M059J (cell line): ENCODE measurements around the gene IL17A. TPM values are rescaled to one million over a fixed set of nuclear protein-coding genes. Genes with fewer than 3 reads are reported as not detected.
"Not testable (repeated sequence)": the region's sequence is repeated elsewhere in the genome, so short reads cannot be mapped to it uniquely, and the experiment has no call there.

Source experiments
- DNase-seq: peaks from one replicate; pipeline ENCODE4 v3.0.0-alpha.2; 2012; ENCODE audit warnings: low read depth
- total RNA-seq: library from RNA; depleted of rRNA; stranded (reverse); fragments of >200 nt; shearing (Covaris generic); gene quantifications from 2 replicates; pipeline ENCODE4 v1.2.3, GENCODE V29; 2014

The IL17A gene
- total RNA-seq, 1 experiment from 2014 or later, result not detected

DNA sequence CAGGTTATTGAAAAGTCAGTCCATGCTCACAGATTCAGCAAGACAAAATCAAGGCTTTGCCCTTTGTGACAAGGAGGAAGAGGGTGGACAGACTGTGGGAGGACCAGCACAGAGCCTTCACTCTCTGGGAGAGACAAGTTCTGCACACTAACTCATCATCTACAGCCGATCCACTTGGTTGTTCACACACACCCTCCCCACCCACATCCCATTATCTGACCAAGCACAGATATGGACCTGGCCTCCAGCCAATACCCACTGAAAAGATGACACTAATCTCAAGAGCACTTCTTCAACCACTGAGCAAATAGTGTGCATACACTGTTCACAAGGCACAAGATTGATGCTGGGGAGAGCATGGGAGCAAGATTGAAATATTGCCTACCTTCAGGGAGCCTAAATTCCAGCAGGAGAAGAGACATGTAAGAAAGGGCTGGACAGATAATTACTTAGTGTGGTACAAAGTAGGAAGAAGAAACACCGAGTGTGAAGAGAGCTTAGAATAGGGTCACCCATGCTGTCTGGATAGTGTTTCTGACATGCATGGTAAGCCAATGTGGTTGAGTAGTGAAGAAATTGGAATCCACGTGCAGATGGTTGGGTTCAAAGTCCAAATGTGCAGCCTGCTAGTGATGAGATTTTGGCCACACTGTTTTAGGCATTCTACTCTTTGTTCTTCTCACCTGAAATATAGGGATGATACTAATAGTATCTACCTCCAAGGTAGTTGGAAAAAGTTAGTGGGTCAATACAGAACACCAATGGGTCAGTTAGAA is 21.7 kb upstream of the IL17A start:
- no peak for DNase-seq

DNA sequence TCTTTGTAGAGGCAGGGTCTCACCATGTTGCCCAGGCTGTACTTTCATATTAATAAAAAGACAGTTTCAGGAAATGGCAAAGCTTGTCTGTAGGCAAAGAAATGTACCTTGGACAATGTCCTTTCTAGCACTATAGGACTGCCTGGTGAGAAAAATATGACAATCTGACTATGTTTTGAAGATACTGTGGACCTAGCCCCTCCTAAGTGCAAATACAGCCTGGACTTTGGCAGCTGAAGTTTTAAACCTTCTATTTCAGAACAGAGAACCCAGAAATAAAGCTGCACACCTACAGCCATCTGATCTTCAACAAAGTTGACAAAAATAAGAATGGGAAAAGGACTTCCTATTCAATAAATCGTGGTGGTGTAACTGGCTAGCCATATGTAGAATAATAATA is 18.9 kb upstream of the IL17A start:
- no peak for DNase-seq

DNA sequence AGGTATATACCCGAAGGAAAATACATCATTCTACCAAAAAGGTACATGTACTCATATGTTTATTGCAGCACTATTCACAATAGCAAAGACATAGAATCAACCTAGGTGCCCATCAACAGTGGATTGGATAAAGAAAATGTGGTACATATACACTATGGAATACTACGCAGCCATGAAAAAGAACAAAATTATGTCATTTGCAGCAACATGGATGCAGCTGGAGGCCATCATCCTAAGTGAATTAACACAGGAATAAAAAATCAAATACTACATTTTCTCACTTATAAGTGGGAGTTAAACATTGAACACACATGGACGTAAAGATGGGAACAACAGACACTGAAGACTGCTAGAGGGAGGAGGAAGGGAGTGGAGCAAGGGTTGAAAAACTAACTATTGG is 17.8 kb upstream of the IL17A start:
- DNase-seq, result not testable (repeated sequence)

DNA sequence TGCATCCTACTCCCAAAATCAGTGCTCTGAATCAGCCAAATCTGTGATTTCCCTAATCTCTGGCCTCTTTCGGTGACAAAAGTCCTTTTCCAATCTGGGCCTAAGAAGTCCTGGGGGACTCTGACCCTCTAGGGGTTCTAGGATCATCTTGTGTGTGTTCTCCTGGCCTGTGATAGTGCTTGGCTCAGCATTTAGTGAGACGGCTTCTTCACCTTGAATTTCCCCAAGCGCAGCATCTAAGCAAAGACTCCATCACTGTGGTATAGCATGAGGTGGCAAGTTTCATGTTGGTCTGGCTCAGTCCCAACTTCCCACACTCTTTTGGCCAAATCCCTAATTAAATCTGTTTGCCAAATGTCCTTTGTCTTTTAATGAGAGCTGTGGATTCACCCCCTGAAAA is 12.1 kb upstream of the IL17A start:
- no peak for DNase-seq

DNA sequence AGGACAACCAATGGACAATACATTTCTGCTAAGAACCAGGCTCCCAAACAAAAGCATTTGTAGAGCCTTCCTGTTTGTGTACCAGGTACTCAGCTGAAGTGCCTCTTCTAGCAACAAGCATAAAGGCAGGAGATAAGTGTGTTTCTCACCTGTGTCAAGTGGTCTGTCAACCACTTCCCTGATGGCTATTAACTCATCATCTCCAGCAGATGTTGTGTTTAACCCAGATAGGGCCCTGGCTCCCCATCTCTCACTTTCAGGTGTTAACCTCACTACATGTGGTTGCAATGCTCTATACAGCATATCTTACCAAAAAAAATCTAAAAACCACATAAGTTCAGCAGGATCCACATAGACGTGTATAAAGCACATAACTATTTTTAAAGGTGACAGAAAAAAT is 9.6 kb upstream of the IL17A start:
- no peak for DNase-seq

DNA sequence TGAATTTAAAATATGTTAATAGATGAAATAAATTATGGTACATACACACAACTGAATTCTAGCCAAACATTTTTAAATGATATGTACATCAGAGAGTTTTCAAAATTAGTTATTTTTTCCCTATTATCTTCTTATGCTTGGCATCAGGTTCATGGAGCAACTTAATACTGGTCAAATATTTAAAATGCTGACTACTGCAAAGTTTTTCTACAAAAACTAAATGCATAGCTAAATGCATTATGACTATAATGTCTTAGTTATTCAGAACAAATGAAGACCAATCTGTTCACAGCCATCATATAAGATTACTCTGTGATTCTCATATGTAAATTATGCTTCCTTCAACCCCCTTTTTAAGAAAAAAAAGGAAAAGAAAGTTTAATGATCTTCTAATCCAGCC is 8.2 kb upstream of the IL17A start:
- no peak for DNase-seq

DNA sequence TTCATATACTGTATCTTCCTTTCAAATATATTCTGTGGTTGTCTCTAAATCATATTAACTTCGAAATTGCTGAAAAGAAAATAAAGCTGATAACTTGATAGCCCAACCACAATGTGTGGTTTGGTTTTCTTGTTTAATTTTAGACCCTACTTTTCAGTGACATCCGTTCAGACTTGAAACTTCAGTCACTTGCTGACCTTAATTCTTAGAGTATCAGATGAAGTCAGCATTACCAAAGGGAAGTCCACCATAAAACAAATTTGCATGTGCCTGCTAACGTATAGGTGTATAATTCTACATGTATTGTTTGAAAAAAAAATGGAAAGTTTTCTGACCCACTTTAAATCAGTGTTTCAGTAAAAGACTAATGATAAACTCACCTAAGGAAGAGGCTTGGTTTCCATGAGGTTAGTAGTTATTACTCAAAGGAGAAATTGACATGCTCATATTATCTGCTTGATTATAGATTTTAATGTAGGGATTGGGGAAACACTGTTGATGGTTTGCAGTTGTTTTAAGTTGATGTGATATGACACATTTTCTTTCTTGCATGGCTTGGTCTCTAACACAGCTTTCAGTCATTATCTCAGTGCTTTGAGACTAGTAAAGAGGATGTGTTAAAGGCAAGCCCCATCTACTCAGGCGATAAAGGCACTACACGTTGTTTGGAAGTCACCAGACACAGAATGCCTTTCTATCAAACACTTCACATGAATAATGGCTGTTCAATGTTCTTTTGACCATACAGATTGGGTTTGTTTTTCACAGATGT is 5.2 kb upstream of the IL17A start:
- DNase-seq, result no peak

DNA sequence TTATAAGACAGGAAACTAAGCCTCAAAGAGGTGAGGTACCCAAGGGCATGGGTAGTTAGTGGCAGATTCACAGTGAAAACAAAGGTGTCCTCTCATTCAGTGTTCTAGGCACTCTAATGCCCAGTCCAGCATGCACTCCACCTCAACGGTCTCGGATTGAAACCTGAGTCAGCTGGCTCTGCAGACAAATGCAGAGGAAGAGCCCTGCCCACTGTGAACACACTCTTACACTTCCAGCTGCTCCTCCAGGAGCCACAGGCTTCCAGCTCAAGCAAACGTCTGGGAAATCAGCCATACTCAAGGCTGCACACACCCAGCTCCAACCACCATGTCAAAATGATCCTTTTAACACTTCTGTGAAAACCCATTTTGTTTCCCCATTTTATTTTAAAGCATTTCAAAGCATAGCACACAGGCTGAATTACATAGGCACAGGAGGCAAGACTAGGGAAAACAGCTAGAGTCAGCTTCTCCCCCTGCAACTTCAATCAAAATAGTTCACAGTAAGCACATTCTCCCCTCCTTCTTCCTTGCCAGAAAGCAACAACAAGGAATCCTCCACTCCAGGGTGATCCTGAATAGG is 3.0 kb upstream of the IL17A start:
- no peak for DNase-seq

DNA sequence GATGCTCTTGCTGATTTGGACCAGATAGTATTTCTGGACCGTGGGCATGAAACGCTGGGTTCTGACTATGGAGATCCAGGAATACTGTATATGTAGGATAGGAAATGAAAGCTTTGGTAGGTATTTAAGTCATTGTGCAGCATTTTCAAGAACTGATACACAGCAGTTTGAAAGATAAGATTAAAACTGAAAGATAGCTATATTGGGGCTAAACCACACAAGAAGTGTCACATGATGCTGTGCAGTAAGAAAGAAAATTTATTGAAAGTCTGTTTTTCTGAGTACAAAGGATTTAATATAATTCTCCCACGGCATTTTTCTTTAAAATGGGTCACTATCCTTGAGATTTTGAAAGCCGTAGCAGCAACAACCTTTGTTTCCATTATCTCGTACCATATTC is 305 bp downstream of the IL17A start:
- DNase-seq, result no peak

DNA sequence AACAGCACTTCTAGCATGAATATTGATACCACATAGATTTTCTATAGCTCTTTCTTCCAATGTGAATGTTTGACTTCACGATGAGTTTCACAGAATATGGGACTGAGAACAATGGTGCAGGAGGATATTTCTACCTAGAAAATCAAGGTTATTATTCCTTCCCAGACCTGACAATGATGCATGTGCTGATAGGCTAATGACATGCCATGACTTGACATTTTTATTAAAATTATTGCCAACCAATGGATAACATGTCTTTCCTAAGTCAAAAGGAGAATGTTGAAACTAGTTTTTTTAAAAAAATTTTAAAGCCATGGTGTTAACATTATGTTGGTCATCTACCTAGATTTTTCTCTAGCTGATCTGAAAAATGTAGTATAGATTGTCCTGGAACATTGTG is 923 bp downstream of the IL17A start:
- DNase-seq, result no peak

DNA sequence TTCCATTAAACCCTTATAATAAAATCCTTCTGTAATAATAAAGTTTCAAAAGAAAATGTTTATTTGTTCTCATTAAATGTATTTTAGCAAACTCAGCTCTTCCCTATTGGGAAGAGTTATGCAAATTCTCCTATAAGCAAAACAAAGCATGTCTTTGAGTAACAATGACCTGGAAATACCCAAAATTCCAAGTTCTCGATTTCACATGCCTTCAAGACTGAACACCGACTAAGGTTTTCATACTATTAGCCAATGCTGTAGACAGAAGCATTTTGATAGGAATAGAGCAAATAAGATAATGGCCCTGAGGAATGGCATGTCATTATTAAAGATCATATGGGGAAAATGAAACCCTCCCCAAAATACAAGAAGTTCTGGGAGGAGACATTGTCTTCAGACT is 3.8 kb downstream of the IL17A start:
- no peak for DNase-seq

DNA sequence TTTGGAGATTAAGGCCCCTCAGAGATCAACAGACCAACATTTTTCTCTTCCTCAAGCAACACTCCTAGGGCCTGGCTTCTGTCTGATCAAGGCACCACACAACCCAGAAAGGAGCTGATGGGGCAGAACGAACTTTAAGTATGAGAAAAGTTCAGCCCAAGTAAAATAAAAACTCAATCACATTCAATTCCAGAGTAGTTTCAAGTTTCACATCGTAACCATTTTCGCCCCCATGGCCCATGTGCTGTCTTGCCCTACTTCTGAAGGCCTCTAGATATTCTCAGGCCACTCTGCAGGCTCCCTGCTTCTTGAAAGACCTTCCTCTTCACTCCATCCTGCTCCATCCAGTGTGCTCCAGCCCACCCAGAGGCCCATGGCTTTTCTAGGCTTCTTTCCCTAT is 4.2 kb downstream of the IL17A start:
- DNase-seq, result no peak

DNA sequence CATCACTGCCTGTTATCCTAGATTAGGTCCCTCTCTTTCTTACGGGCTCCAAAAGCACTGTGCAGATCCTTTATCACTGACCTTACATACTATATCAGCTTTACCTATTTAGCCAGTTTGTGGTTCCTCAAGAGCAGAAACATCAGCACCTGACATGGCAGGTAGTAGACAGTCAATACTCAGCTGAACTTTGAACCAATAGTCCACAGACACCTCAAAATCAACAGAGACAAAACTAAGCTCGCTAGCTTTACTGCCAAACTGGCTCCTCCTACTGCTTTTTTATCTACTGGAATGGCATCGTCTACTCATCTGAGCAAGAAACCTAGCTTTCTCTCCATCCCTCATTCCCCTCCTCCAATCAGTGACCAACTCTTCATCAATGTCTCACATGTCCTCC is 5.6 kb downstream of the IL17A start:
- no peak for DNase-seq

DNA sequence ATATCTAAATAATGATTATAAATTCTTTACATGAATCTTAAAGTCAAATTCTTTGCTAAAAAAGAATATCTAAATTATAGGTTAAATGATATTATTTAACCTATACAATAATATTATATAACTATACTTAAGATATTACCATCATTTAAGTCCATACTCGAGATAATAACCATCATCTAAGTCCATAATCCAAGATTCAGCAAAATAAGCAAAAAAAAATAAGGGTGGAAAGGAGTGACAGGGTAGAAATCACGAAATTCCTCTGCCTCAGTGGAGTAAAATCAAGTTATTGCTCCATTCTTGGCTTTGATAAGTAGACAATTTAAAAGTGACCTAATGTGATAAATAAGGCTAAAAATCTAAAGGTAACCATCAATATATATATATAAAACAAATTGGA is 9.7 kb downstream of the IL17A start:
- no peak for DNase-seq

DNA sequence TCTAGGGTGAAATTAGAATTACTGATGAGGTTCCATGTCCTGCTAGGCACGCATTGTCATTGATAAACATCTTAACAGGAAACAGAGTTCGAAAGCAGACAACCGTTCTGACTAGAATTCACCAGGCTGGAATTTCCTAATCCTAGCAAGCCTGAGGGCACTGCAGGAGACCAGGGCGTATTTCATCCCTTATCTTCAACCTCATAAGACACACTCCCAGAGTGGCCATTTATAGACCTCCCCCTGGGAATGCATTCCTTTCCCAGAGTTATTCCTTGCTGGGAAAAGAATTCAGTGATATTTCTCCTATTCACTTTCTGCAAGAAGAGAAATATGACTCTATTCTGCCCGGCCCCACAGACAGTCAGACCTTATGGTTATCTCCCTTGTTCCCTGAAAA is 13.9 kb downstream of the IL17A start:
- DNase-seq, result not testable (repeated sequence)

DNA sequence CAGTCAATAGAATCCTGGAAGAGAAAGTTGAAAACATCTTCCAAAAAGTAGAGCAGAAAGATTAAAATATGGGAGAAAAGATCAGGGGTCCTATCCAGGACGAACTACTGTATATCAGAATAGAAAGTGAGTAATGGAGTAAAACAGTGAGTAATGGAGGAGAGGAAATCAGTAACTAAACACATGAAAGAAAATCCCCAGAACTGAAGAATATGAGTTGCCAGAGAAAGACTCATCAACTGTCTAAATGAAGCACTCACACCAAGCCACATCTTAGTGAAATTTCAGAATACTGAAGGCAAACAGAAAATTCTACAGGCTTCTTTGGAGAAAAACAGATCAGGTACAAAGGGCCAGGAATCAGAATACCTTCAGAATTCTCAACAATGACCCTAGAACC is 14.9 kb downstream of the IL17A start:
- no peak for DNase-seq

DNA sequence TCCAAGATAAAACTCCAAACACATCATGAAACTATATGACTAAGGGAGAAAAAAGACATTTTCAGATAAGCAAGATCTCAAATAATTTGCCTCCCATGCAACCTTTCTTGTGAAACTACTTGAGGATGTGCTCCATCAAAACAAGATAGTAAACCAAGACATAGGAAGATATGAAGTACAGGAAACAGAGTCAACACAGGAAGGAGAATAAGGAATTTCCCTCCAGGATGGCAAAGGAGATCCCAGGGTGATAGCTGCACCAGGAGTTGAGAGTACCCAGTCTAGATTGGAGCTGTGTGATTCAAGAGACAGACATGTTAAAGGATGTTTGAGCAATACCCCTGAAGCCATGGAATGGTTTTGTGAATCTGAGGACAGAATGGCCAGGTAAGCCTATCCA is 15.3 kb downstream of the IL17A start:
- DNase-seq, result no peak

DNA sequence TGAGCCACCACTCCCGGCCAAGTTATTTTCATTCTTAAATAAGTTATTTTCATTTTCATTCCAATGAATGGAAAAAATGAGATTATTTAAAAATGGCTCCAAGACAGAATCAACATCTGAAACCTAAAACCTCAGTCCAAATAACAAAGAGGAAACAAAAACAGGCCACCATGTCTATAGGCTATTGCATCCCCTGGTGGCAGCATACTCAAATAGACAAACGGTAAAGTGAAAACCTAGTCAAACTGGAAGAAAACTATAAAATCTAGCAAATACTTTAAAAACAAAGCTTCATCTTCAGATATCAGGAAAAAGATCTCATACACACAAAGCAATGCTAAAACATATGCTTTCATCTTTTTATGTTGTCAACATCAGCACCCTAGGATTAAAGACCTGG is 20.9 kb downstream of the IL17A start:
- DNase-seq, result no peak

DNA sequence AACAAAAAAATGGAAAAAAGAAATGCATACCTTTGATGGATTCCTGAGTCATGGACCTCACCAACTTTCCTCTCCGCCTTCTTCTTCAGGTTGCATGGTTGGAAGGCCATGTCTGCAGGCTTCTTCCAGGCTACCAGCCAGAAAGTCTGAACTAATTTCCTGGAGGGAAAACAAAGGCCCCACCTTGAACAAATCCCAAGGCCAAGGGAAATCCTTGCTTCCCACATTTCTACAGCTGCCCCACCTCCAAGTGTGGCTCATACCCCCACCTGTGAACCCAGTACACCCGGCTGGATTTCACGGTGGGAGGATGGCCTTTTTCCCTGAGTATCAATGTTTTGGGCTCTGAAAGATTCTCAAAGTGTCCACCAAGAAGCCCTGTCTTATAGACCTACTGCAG is 22.4 kb downstream of the IL17A start:
- no peak for DNase-seq

DNA sequence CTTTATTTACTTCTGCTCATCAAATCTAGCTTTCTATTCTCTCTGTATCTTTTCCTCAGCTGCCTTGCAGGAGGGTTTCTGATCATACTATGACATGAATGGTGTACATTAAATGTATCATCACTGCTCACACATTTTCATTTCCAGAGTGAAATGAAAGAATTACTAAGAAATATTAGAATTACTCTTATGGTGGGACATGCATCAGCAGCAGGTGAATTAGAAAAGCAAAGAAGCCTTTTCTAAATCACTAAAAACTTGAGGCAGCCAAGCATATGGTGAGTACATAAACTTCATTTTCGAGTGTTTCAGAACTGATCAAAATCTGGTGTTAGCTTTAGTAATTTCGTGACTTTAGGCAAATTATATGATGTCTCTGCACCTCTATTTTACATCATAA is 23.6 kb downstream of the IL17A start:
- no peak for DNase-seq

DNA sequence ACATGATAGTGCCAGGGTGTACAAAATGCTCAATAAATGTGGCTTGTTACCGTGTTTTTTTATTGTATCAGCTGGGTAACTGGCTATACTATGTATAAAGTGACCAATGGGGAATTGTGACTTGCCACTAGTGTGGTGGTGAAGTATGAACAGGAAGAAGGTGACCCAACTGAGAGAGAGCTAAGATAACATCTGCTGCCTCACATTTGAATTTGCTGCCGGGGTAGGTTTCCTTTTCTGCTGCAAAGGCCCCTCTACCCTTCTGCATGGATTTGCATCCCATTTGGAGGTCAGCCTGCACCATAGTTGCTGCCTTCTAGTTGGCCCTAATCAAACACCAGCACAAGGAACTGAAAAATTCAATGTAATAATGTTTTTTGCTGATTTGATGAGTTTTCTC is 24.1 kb downstream of the IL17A start:
- no peak for DNase-seq

DNA sequence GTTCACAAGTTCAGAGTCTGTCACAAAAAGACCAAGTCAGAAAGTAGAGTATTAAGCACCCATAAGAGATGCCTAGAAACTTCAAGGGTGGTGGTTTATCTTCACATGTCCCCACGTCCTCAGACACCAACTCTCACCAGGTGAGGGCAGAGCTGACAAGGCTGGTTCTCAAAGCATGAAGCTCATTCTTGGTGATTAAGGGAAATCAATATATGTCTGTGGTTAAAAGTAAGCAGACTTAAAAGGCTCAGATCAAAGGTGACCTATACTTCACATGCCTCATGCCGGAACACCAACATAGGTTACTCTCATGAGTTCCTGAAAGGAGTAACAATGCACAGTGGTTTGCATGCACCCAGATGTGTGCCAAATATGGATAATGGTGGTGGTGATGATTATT is 27.0 kb downstream of the IL17A start:
- no peak for DNase-seq

DNA sequence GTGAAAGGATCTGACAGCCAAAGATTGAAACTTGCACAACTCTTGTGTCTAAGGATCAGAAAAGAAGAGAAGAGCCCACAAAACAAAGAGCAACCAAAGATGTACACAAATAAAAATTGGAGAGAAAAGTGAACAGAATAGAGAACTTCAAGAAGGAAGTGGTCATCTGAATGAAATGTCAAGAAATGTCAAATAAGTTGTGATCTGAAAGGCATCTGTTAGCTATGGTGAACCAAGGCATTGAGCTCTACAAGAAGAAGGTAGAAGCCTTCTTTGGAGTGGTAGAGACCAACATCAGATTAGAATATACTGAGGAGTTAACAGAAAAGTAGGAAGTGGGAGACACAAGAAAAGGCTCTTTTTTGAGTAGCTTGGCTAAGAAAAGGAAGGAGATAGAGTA is 29.6 kb downstream of the IL17A start:
- DNase-seq, result no peak
